NCI-H524 (cell line): ENCODE data around the gene ATP1A4.

Source experiments
- DNase-seq, 2 experiments: peaks; one replicate each; lab custom pipeline; 2025; lab: John Stamatoyannopoulos, UW

Gene ATP1A4

GRCh38 chr1:160144921-160145320, 6.5 kb upstream of the ATP1A4 start:
- no peak for DNase-seq

GRCh38 chr1:160146107-160146506, 5.3 kb upstream of the ATP1A4 start:
- DNase-seq, result no peak

GRCh38 chr1:160148121-160148520, 3.3 kb upstream of the ATP1A4 start:
- no peak for DNase-seq

- no peak for DNase-seq
Observed at GRCh38 chr1:160149233-160149632, 2.2 kb upstream of the ATP1A4 start.

GRCh38 chr1:160149716-160150115, 1.7 kb upstream of the ATP1A4 start:
- DNase-seq, result no peak

GRCh38 chr1:160154790-160155189, 3.4 kb downstream of the ATP1A4 start:
- no peak for DNase-seq

GRCh38 chr1:160156361-160156760, 5.0 kb downstream of the ATP1A4 start:
- no peak for DNase-seq

GRCh38 chr1:160157174-160157573, 5.8 kb downstream of the ATP1A4 start:
- DNase-seq, result no peak

- no peak for DNase-seq
Observed at GRCh38 chr1:160158031-160158430, 6.6 kb downstream of the ATP1A4 start.

- DNase-seq, result no peak
Observed at GRCh38 chr1:160158534-160158933, 7.1 kb downstream of the ATP1A4 start.

GRCh38 chr1:160159846-160160245, 8.4 kb downstream of the ATP1A4 start:
- no peak for DNase-seq

- DNase-seq, result no peak
Observed at GRCh38 chr1:160161965-160162705, 10.7 kb downstream of the ATP1A4 start.

GRCh38 chr1:160162931-160163330, 11.5 kb downstream of the ATP1A4 start:
- no peak for DNase-seq

- DNase-seq, result no peak
Observed at GRCh38 chr1:160163615-160164014, 12.2 kb downstream of the ATP1A4 start.

- DNase-seq, result no peak
Observed at GRCh38 chr1:160164121-160164520, 12.7 kb downstream of the ATP1A4 start.

- DNase-seq, result no peak
Observed at GRCh38 chr1:160166166-160166868, 14.9 kb downstream of the ATP1A4 start.

- DNase-seq, result no peak
Observed at GRCh38 chr1:160167056-160167455, 15.7 kb downstream of the ATP1A4 start.

GRCh38 chr1:160167580-160167979, 16.2 kb downstream of the ATP1A4 start:
- DNase-seq, result no peak

GRCh38 chr1:160168016-160168415, 16.6 kb downstream of the ATP1A4 start:
- no peak for DNase-seq

GRCh38 chr1:160168609-160169369, 17.4 kb downstream of the ATP1A4 start:
- DNase-seq, result no peak

GRCh38 chr1:160169553-160170399, 18.4 kb downstream of the ATP1A4 start:
- DNase-seq, result no peak

- no peak for DNase-seq
Observed at GRCh38 chr1:160171354-160171753, 20.0 kb downstream of the ATP1A4 start.
